Measurements from ENCODE around the gene TMEM51. TPM values are rescaled to one million over a fixed set of nuclear protein-coding genes. Genes with fewer than 3 reads are reported as not detected.

Gene TMEM51
- total and polyA plus RNA-seq, 2 of the 4 experiments (the other 2 are of a cell fraction): 2.7 to 10.2 TPM

GRCh38 chr1:15192916-15193550 is 39.5 kb downstream of the TMEM51 start:
- no peak overlapping the region for H4K5ac ChIP-seq (ENCODE audit: low read depth, low read length)
- no peak overlapping the region for H3K18ac ChIP-seq (ENCODE audit: low read depth, low read length)
- ATAC-seq (ENCODE audit: low read depth) (no peak), DNase-seq (no peak)
- H2AK9ac ChIP-seq (replicated peaks; ENCODE audit: low read depth, low read length, poor library complexity): no peak overlapping the region
- BruUV-seq (replicated peaks): no TSS peak
- no peaks in the 10 kb centered on the region for H3K9me3 ChIP-seq (ENCODE audit: control insufficient read depth, insufficient read depth, low read length)
- H4K91ac ChIP-seq (ENCODE audit: insufficient read depth, low read depth, low read length): no peak overlapping the region
- H3K4me2 ChIP-seq (ENCODE audit: low read depth, low read length): no peak overlapping the region
- H3K56ac ChIP-seq (ENCODE audit: extremely low read depth, insufficient read depth, low read length): no peak overlapping the region
- no peak overlapping the region for H2BK5ac ChIP-seq (ENCODE audit: low read depth, low read length, poor library complexity, severe bottlenecking)
- H4K8ac ChIP-seq (ENCODE audit: low read depth in 2 of 2, low read length in 2 of 2): no peak overlapping the region
- no peak overlapping the region for H3K4me3 ChIP-seq (ENCODE audit: insufficient read depth, low read depth, low read length)
- H3K4ac ChIP-seq (ENCODE audit: low read depth, low read length): no peak overlapping the region
- H3K27ac ChIP-seq (ENCODE audit: insufficient read depth, low read length): no peak overlapping the region
- H3K27me3 ChIP-seq (ENCODE audit: control insufficient read depth, insufficient read depth, low read length): no peaks in the 10 kb centered on the region
- H2AK5ac ChIP-seq (ENCODE audit: low read depth, low read length): no peak overlapping the region
- CTCF ChIA-PET: interaction anchor here (0.6 kb wide), 1 partner anchor 69 kb away, joined by 4 read pairs; no protein-coding TSS in a partner anchor
- intact Hi-C loops (cut with micrococcal nuclease): no loop called here
- dilution Hi-C loops (cut with HindIII; ENCODE audit: low sequenced_read_pairs, unreplicated experiment): no loop called here
- H3K23ac ChIP-seq (ENCODE audit: low read depth, low read length): no peak overlapping the region
- H3K9ac ChIP-seq (ENCODE audit: low read depth, low read length): no peak overlapping the region
- H3K9me1 ChIP-seq (ENCODE audit: insufficient read depth, low read length): peaks cover 22% of the 10 kb centered on the region
- H3K36me3 ChIP-seq (ENCODE audit: control insufficient read depth, insufficient read depth, low read length): peaks cover 10% of the 10 kb centered on the region
- TF ChIP-seq CEBPB (IDR thresholded peaks at IDR 0.05; ENCODE audit: low read depth, low read length) (no peak), BHLHE40 (IDR thresholded peaks at IDR 0.05; ENCODE audit: low read depth, low read length) (no peak), RFX5 (IDR thresholded peaks at IDR 0.05; ENCODE audit: low read depth, low read length) (no peak), FOS (IDR thresholded peaks at IDR 0.05; ENCODE audit: low read depth, low read length) (no peak), POLR2A (IDR thresholded peaks at IDR 0.05; ENCODE audit: low read depth, low read length) (no peak), RCOR1 (IDR thresholded peaks at IDR 0.05; ENCODE audit: insufficient replicate concordance, low read length) (no peak), USF2 (IDR thresholded peaks at IDR 0.05; ENCODE audit: low read depth, low read length) (no peak), CTCF (conservative IDR thresholded peaks at IDR 0.05; ENCODE audit: low read depth, low read length) (no peak), MAFK (IDR thresholded peaks at IDR 0.05; ENCODE audit: low read depth, low read length) (no peak), NFE2L2 (IDR thresholded peaks at IDR 0.05; ENCODE audit: low read depth, low read length) (no peak), RAD21 (IDR thresholded peaks at IDR 0.05; ENCODE audit: low read length) (no peak), MXI1 (IDR thresholded peaks at IDR 0.05; ENCODE audit: borderline replicate concordance, low read depth, low read length) (no peak), ELK1 (IDR thresholded peaks at IDR 0.05; ENCODE audit: borderline replicate concordance, low read depth, low read length) (no peak), MAZ (IDR thresholded peaks at IDR 0.05; ENCODE audit: borderline replicate concordance, low read depth, low read length) (no peak), CHD1 (IDR thresholded peaks at IDR 0.05; ENCODE audit: low read depth, low read length) (no peak), SMC3 (IDR thresholded peaks at IDR 0.05; ENCODE audit: low read depth, low read length) (no peak)
- in situ Hi-C loops (cut with MboI; ENCODE audit: low sequenced_read_pairs): no loop called here
- no peak overlapping the region for H2BK20ac ChIP-seq (ENCODE audit: low read depth, low read length)
- H4K20me1 ChIP-seq (ENCODE audit: insufficient read depth, low read length): peaks cover 40% of the 10 kb centered on the region
- no peak overlapping the region for H3K14ac ChIP-seq (replicated peaks; ENCODE audit: low read depth, low read length)
- H2AFZ ChIP-seq (replicated peaks; ENCODE audit: low read length, poor library complexity): no peak overlapping the region
- no peak overlapping the region for H2BK120ac ChIP-seq (ENCODE audit: low read depth, low read length)
- H3K4me1 ChIP-seq (ENCODE audit: control insufficient read depth, insufficient read depth, low read length): peaks cover 19% of the 10 kb centered on the region
- WGBS, 2 experiments (ENCODE audit: extremely low coverage in 2 of 2, insufficient read length in 1 of 2): 85% methylated on average over 8 of the region's 12 CpGs; no CpG with 5 or more reads in 1 of the 2 experiments
- POLR2A ChIA-PET (ENCODE audit: unreplicated experiment): no interaction called here
- H3K79me1 ChIP-seq (ENCODE audit: low read depth in 1 of 2, low read length in 2 of 2): peaks cover 48 to 70% of the 10 kb centered on the region in 2 experiments
- no peak overlapping the region for H2BK15ac ChIP-seq (ENCODE audit: low read depth, low read length)

Measured in IMR-90 (cell line).